ENCODE measurements around the gene PRKAA2.

The PRKAA2 gene

DNA sequence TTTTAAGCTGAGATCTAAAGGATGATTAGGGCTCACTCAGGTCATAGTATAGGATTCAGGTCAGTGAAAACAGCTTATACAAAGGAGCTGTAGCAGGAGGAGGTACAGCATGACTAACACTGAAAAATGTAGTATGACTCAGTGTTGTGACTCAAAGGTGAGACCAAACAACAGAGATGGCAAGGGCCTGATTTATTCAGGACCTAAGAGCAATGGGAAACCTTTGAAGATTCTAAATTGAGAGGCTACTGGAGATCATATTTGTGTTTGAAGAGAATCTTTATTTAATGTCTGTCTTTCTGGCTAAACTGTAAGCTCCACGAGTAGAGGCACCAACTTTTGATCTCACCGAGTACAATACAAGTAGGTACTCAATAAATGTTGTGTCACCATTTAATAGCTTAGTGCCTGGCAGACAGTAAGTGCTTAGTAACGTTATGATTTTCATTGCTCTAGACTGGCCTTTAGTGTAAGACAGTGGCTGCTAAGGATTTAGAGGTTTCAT is 43.5 kb downstream of the PRKAA2 start (continued):
- no peak for TF ChIP-seq ZNF274 (IDR thresholded peaks at IDR 0.05; ENCODE audit: low read length)
- TF ChIP-seq ZNF274 (tag by site-specific recombination; IDR thresholded peaks at IDR 0.05; ENCODE audit: borderline replicate concordance) = no peak
- peak; percentile 51; the same call in 1 of the 2 replicates for TF ChIP-seq ZXDB (tag by site-specific recombination; IDR thresholded peaks at IDR 0.05)
- no peak for TF ChIP-seq GFI1B (tag by site-specific recombination; IDR thresholded peaks at IDR 0.05)
- no peak for TF ChIP-seq SCRT2 (tag by site-specific recombination; IDR thresholded peaks at IDR 0.05)
- TF ChIP-seq ZNF544 (tag by site-specific recombination; IDR thresholded peaks at IDR 0.05) = no peak
- TF ChIP-seq ZNF707 (tag by site-specific recombination; IDR thresholded peaks at IDR 0.05) = no peak
- TF ChIP-seq ZFP37 (tag by site-specific recombination; IDR thresholded peaks at IDR 0.05) = peak; percentile 70; the same call in 1 of the 2 replicates
- no peak for TF ChIP-seq ZNF776 (tag by site-specific recombination; IDR thresholded peaks at IDR 0.05; ENCODE audit: borderline replicate concordance)
- peak; percentile 69 for TF ChIP-seq ZNF184 (tag by site-specific recombination; IDR thresholded peaks at IDR 0.05)
- peak; percentile 87 for TF ChIP-seq OSR2 (tag by site-specific recombination; IDR thresholded peaks at IDR 0.05)
- TF ChIP-seq ZNF324 (tag by site-specific recombination; IDR thresholded peaks at IDR 0.05) = no peak
- TF ChIP-seq SALL2 (tag by site-specific recombination; IDR thresholded peaks at IDR 0.05; ENCODE audit: borderline replicate concordance) = no peak
- TF ChIP-seq ZNF2 (tag by site-specific recombination; IDR thresholded peaks at IDR 0.05) = peak; percentile 54; the same call in 1 of the 2 replicates
- peak; percentile 61; the same call in 1 of the 2 replicates for TF ChIP-seq ZNF501 (tag by site-specific recombination; IDR thresholded peaks at IDR 0.05)
- TF ChIP-seq, protein P1, sequence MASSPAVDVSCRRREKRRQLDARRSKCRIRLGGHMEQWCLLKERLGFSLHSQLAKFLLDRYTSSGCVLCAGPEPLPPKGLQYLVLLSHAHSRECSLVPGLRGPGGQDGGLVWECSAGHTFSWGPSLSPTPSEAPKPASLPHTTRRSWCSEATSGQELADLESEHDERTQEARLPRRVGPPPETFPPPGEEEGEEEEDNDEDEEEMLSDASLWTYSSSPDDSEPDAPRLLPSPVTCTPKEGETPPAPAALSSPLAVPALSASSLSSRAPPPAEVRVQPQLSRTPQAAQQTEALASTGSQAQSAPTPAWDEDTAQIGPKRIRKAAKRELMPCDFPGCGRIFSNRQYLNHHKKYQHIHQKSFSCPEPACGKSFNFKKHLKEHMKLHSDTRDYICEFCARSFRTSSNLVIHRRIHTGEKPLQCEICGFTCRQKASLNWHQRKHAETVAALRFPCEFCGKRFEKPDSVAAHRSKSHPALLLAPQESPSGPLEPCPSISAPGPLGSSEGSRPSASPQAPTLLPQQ (tag by site-specific recombination; IDR thresholded peaks at IDR 0.05) = peak; percentile 30; the same call in 1 of the 2 replicates
- TF ChIP-seq, protein P2, sequence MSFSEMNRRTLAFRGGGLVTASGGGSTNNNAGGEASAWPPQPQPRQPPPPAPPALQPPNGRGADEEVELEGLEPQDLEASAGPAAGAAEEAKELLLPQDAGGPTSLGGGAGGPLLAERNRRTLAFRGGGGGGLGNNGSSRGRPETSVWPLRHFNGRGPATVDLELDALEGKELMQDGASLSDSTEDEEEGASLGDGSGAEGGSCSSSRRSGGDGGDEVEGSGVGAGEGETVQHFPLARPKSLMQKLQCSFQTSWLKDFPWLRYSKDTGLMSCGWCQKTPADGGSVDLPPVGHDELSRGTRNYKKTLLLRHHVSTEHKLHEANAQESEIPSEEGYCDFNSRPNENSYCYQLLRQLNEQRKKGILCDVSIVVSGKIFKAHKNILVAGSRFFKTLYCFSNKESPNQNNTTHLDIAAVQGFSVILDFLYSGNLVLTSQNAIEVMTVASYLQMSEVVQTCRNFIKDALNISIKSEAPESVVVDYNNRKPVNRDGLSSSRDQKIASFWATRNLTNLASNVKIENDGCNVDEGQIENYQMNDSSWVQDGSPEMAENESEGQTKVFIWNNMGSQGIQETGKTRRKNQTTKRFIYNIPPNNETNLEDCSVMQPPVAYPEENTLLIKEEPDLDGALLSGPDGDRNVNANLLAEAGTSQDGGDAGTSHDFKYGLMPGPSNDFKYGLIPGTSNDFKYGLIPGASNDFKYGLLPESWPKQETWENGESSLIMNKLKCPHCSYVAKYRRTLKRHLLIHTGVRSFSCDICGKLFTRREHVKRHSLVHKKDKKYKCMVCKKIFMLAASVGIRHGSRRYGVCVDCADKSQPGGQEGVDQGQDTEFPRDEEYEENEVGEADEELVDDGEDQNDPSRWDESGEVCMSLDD (tag by site-specific recombination; IDR thresholded peaks at IDR 0.05) = no peak
- TF ChIP-seq SP2 (tag by site-specific recombination; IDR thresholded peaks at IDR 0.05) = no peak
- TF ChIP-seq ZNF664 (tag by site-specific recombination; IDR thresholded peaks at IDR 0.05) = 0 out of 2 replicates have a peak, but pooled peaks have one; percentile 13
- no peak for TF ChIP-seq ZFHX2 (tag by site-specific recombination; conservative IDR thresholded peaks at IDR 0.05)
- peak; percentile 81 for TF ChIP-seq ZNF843 (tag by site-specific recombination; IDR thresholded peaks at IDR 0.05)

- Histone ChIP-seq H3K4me3 (ENCODE audit: low read depth, low read length) (no peak overlapping the region), H3K9me3 (ENCODE audit: control insufficient read depth, insufficient read depth, low read depth, low read length) (no peaks in the 10 kb centered on the region), H3K27ac (ENCODE audit: extremely low read depth, low read depth, low read length) (no peak overlapping the region), H3K36me3 (ENCODE audit: control insufficient read depth in 2 of 2, insufficient read depth in 1 of 2, low read length in 2 of 2) (peaks cover 23 to 24% of the 10 kb centered on the region in 2 experiments), H3K4me1 (ENCODE audit: control insufficient read depth, insufficient read depth, low read length) (no peaks in the 10 kb centered on the region)
- CTCF ChIA-PET = interaction anchor here (0.5 to 0.7 kb wide), 2 partner anchors 57 to 755 kb away, joined by 4 to 5 read pairs; no protein-coding TSS in a partner anchor
- POLR2A ChIA-PET = no interaction called here
- TF ChIP-seq ZBTB48 (tag by site-specific recombination; IDR thresholded peaks at IDR 0.05) (no peak), IKZF3 (tag by site-specific recombination; IDR thresholded peaks at IDR 0.05) (no peak), SALL2 (tag by site-specific recombination; IDR thresholded peaks at IDR 0.05; ENCODE audit: borderline replicate concordance) (no peak), ZBTB8A (tag by site-specific recombination; IDR thresholded peaks at IDR 0.05) (no peak), PRDM4 (tag by site-specific recombination; IDR thresholded peaks at IDR 0.05) (no peak), ZNF707 (tag by site-specific recombination; IDR thresholded peaks at IDR 0.05) (no peak)
- TF ChIP-seq, protein P3, sequence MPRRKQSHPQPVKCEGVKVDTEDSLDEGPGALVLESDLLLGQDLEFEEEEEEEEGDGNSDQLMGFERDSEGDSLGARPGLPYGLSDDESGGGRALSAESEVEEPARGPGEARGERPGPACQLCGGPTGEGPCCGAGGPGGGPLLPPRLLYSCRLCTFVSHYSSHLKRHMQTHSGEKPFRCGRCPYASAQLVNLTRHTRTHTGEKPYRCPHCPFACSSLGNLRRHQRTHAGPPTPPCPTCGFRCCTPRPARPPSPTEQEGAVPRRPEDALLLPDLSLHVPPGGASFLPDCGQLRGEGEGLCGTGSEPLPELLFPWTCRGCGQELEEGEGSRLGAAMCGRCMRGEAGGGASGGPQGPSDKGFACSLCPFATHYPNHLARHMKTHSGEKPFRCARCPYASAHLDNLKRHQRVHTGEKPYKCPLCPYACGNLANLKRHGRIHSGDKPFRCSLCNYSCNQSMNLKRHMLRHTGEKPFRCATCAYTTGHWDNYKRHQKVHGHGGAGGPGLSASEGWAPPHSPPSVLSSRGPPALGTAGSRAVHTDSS (tag by site-specific recombination; IDR thresholded peaks at IDR 0.05) = no peak
- TF ChIP-seq, protein P4, sequence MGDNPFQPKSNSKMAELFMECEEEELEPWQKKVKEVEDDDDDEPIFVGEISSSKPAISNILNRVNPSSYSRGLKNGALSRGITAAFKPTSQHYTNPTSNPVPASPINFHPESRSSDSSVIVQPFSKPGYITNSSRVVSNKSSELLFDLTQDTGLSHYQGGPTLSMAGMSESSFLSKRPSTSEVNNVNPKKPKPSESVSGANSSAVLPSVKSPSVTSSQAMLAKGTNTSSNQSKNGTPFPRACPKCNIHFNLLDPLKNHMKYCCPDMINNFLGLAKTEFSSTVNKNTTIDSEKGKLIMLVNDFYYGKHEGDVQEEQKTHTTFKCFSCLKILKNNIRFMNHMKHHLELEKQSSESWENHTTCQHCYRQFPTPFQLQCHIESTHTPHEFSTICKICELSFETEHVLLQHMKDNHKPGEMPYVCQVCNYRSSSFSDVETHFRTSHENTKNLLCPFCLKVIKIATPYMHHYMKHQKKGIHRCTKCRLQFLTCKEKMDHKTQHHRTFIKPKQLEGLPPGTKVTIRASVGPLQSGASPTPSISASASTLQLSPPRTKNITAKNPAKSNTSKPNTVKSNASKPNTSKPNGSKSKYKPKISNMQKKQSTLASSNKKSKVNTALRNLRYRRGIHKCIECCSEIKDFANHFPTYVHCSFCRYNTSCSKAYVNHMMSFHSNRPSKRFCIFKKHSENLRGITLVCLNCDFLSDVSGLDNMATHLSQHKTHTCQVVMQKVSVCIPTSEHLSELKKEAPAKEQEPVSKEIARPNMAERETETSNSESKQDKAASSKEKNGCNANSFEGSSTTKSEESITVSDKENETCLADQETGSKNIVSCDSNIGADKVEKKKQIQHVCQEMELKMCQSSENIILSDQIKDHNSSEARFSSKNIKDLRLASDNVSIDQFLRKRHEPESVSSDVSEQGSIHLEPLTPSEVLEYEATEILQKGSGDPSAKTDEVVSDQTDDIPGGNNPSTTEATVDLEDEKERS (tag by site-specific recombination; IDR thresholded peaks at IDR 0.05) = no peak
Observed at GRCh38 chr1:56696663-56697062, 51.5 kb downstream of the PRKAA2 start.
